Kidney epithelial cell (primary cell): ENCODE measurements around the gene FIGN. TPM values are rescaled to one million over a fixed set of nuclear protein-coding genes. Genes with fewer than 3 reads are reported as not detected.

Experiments used
- DNase-seq: peaks from one replicate; pipeline ENCODE4 v3.0.0-alpha.2; 2010; ENCODE audit warnings: low read depth
- H3K27me3 ChIP-seq: 2 replicates; pipeline ENCODE4 v1.6.0; 2011; ENCODE audit warnings: low read length; ENCODE audit not compliant: control insufficient read depth, insufficient read depth
- H3K36me3 ChIP-seq: 2 replicates; pipeline ENCODE4 v1.5.1; 2011; ENCODE audit warnings: low read length; ENCODE audit not compliant: control insufficient read depth, insufficient read depth
- H3K4me3 ChIP-seq: 2 replicates; pipeline ENCODE4 v1.5.1; 2011; ENCODE audit warnings: low read depth, mild to moderate bottlenecking, control low read depth, low read length
- total RNA-seq: library from RNA; depleted of rRNA; stranded (reverse); fragments of >200 nt; gene quantifications from 2 replicates; pipeline ENCODE4 v1.2.3, GENCODE V29; 2015
- TF ChIP-seq, protein P1 (sequence below): IDR thresholded peaks from 2 replicates; pipeline ENCODE4 v1.5.1; 2011; ENCODE audit warnings: mild to moderate bottlenecking, moderate library complexity, low read length, control low read depth, inconsistent platforms; ENCODE audit not compliant: insufficient read depth, poor library complexity, severe bottlenecking

FIGN gene
- total RNA-seq, 1 donor from 2014 or later = 1.8 TPM

DNA sequence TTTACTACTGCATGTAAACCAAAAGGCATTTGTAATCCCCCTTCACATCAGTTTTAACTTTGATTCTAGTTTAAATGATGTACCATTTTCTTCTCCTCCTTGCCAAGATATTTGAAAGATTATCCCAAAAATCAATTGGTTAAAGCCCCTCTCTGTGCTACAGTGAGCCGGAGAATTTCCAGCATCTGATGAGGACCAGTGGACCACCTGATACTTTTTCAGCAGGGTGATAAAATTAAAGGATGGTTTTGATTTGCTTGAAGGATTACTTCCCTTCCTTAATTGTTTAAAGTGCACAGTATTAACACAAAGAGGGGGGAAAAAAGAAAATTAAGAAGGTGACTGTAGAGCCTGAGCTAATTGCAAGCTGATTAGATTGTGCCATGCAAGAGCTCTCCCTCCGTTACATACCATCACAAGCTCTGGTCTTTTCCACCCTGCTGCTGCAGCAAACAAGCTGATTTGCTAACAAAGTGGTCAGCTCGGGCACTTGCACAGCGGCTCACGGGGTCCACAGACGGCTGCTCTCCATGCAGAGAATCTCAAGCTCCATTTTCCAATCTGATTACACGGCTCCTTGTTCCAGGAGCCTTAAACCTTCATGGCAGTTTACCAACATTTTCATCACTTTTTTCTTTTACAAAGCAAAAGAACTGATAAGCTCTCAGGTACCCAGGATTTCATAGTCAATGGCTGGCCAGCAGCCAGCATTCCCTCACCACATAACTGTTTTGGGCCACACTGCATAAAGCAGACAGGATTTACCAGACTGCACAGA lies 22.1 kb downstream of the FIGN start:
- Histone ChIP-seq H3K36me3 (no peaks in the 10 kb centered on the region), H3K4me3 (no peak overlapping the region), H3K27me3 (peaks cover 2% of the 10 kb centered on the region)
- DNase-seq = no peak
- TF ChIP-seq, protein P1, sequence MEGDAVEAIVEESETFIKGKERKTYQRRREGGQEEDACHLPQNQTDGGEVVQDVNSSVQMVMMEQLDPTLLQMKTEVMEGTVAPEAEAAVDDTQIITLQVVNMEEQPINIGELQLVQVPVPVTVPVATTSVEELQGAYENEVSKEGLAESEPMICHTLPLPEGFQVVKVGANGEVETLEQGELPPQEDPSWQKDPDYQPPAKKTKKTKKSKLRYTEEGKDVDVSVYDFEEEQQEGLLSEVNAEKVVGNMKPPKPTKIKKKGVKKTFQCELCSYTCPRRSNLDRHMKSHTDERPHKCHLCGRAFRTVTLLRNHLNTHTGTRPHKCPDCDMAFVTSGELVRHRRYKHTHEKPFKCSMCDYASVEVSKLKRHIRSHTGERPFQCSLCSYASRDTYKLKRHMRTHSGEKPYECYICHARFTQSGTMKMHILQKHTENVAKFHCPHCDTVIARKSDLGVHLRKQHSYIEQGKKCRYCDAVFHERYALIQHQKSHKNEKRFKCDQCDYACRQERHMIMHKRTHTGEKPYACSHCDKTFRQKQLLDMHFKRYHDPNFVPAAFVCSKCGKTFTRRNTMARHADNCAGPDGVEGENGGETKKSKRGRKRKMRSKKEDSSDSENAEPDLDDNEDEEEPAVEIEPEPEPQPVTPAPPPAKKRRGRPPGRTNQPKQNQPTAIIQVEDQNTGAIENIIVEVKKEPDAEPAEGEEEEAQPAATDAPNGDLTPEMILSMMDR = no peak

DNA sequence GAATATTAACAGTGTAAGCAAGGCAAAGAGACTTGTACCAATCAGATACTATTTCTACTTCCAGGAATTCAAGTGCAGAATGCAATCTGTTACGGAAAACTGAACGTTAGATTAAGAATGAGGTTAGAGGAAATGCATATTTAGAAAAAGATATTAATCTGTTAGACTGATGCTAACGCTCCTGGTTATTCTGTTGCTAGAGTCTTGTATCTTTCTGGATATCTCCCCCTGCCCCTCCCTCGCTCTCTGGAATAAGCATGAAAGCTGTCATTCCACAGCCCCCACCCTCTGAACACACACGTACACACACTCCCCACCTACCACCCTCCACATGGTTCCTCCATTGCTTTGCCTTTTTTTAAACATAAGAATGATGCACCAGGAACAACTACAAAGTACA lies 24.1 kb downstream of the FIGN start:
- peaks cover 2% of the 10 kb centered on the region for H3K27me3 ChIP-seq
- TF ChIP-seq, protein P1 = no peak
- no peak for DNase-seq
- no peaks in the 10 kb centered on the region for H3K36me3 ChIP-seq
- H3K4me3 ChIP-seq = no peak overlapping the region

DNA sequence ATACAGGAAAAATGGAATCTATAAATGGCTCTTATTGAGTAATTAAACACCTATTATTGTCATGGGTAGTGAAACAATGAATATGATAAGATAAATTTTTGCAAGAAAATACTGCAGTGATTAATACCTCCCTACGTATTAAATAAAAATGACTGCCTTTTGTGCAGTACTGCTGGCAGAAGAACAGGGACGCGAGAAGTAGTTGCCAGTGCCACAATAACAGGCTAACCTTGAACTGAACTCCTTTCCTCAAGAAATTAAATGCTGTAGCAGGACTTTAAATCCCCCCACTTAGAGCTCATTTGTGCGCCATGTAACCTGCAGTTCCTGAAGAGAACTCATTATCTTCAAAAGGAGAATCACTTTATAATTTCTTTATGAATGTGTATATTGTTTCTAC lies 24.6 kb downstream of the FIGN start:
- no peak for DNase-seq
- H3K4me3 ChIP-seq = no peak overlapping the region
- no peaks in the 10 kb centered on the region for H3K36me3 ChIP-seq
- TF ChIP-seq, protein P1 = no peak
- peaks cover 2% of the 10 kb centered on the region for H3K27me3 ChIP-seq

DNA sequence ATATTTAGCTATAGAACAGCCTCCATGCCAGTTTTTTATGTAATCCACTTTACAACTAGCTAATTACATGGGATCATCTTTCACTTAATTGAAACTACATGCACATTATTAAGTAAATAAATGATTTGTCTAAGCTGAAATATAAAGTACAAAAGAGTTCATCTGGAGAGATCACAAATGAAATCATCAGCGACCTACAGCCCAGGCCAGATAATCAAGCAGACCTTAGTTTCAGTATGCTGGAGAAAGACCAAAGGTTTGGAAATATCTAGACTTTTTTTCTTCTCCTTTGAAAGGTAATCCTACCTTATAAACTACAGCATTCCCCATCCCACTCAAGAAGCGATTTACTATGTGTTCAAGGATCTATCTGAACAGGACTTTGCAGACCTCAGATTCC lies 26.5 kb downstream of the FIGN start:
- Histone ChIP-seq H3K4me3 (no peak overlapping the region), H3K36me3 (no peaks in the 10 kb centered on the region), H3K27me3 (peaks cover 2% of the 10 kb centered on the region)
- no peak for DNase-seq
- TF ChIP-seq, protein P1 = no peak

DNA sequence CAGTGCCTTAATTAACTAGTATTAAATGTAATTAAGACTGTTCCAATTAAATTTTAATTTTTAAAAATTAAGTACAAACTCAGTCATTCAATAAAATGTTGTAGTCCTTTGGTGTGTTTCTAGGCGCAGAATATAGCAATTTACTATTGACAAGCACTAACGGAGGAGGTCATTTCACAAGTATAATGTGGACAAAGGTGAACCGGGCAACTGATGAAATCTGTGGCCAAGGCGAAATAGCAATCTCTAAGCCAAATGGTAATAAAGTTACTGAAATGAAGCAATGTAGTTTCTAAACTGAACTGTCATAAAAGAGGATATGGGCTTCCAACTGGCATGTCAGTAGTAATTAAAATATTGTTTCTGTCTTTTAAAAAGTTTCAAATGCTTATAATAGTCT lies 27.5 kb downstream of the FIGN start:
- Histone ChIP-seq H3K27me3 (no peaks in the 10 kb centered on the region), H3K36me3 (no peaks in the 10 kb centered on the region), H3K4me3 (no peak overlapping the region)
- TF ChIP-seq, protein P1 = no peak
- DNase-seq = no peak

DNA sequence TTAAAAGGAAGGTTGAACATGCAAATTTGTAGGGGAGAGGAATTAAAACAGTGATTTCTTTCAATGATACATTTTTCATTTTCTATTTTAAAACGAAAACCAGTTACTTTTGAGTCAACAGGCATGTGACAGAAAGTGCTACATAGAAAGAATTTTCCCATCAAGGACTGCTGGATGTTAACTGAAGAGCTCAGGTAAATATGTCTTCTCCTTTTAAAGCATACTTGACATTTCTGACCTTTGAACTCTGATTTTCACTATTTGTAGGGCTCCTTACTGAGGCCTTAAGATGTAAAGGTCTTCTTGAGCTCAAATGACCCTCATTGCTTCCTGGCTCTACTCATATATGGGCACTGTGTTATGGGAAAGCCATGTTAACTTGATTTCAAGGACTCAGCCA lies 32.4 kb downstream of the FIGN start:
- H3K27me3 ChIP-seq = no peaks in the 10 kb centered on the region
- no peak for DNase-seq
- TF ChIP-seq, protein P1 = no peak
- H3K36me3 ChIP-seq = no peaks in the 10 kb centered on the region
- H3K4me3 ChIP-seq = no peak overlapping the region
